Left ventricle myocardium inferior (tissue), 1 donor: ENCODE results near the gene HIPK3. TPM values are rescaled to one million over a fixed set of nuclear protein-coding genes. Genes with fewer than 3 reads are reported as not detected.

ENCODE experiments used
- DNase-seq: peaks from one replicate; pipeline ENCODE4 v3.0.0-alpha.2; 2020
- H3K27ac ChIP-seq: fragments of 200-600 bp; replicated peaks from 2 replicates; pipeline ENCODE4 v1.8.0; 2021
- H3K27me3 ChIP-seq: fragments of 200-600 bp; 2 replicates; pipeline ENCODE4 v1.8.0; 2021; ENCODE audit warnings: low read depth
- H3K36me3 ChIP-seq: fragments of 200-600 bp; 2 replicates; pipeline ENCODE4 v1.8.0; 2021
- H3K4me1 ChIP-seq: fragments of 200-600 bp; 2 replicates; pipeline ENCODE4 v1.8.0; 2021
- H3K4me3 ChIP-seq: fragments of 200-600 bp; 2 replicates; pipeline ENCODE4 v1.8.0; 2021; ENCODE audit warnings: mild to moderate bottlenecking, moderate library complexity
- H3K9me3 ChIP-seq: fragments of 200-600 bp; replicated peaks from 2 replicates; pipeline ENCODE4 v1.8.0; 2021
- CTCF ChIP-seq: fragments of 200-600 bp; IDR thresholded peaks from 2 replicates; pipeline ENCODE4 v1.8.0; 2021; ENCODE audit warnings: antibody characterized with exemption, mild to moderate bottlenecking, borderline replicate concordance
- intact Hi-C: fragments of 100-400 bp; cut with micrococcal nuclease; formaldehyde crosslinking; loops from one replicate; pipeline ENCODE4 v1.11.0; 2022
- total RNA-seq: library from RNA; stranded (reverse); fragmentation: NEBNext Ultra II Directional; extraction: Animal tissue kit (Norgen Biotek cat#: 25700); gene quantifications from one replicate; pipeline ENCODE4 v1.2.1, GENCODE V29; 2021
- donor health status: DM: no; HTN: yes; CAD: no; lungs with severe emphysema.

HIPK3 gene
- total RNA-seq, 1 donor from 2014 or later = 247 TPM

- Histone ChIP-seq H3K4me3 (no peak overlapping the region), H3K9me3 (peaks cover 16% of the 10 kb centered on the region), H3K4me1 (no peaks in the 10 kb centered on the region), H3K27ac (no peak overlapping the region), H3K27me3 (peaks cover 12% of the 10 kb centered on the region), H3K36me3 (no peaks in the 10 kb centered on the region)
- no peak for TF ChIP-seq CTCF
- intact Hi-C loops = no loop called here
- no peak for DNase-seq
These were observed 131.8 kb downstream of the HIPK3 start for GRCh38 chr11:33388793-33389525.

- DNase-seq = no peak
- H3K27me3 ChIP-seq = peaks cover 13% of the 10 kb centered on the region
- TF ChIP-seq CTCF = no peak
- no peak overlapping the region for H3K27ac ChIP-seq
- intact Hi-C loops = no loop called here
- H3K4me1 ChIP-seq = no peaks in the 10 kb centered on the region
- no peaks in the 10 kb centered on the region for H3K36me3 ChIP-seq
- H3K9me3 ChIP-seq = peaks cover 16% of the 10 kb centered on the region
- H3K4me3 ChIP-seq = no peak overlapping the region
These were observed 132.5 kb downstream of the HIPK3 start for GRCh38 chr11:33389635-33390034.

GRCh38 chr11:33390944-33391892, 134.0 kb downstream of the HIPK3 start:
- intact Hi-C loops = no loop called here
- no peak overlapping the region for H3K4me3 ChIP-seq
- TF ChIP-seq CTCF = no peak
- no peak overlapping the region for H3K27ac ChIP-seq
- H3K9me3 ChIP-seq = peaks cover 4% of the 10 kb centered on the region
- H3K36me3 ChIP-seq = no peaks in the 10 kb centered on the region
- H3K27me3 ChIP-seq = peaks cover 17% of the 10 kb centered on the region
- no peaks in the 10 kb centered on the region for H3K4me1 ChIP-seq
- DNase-seq = no peak

GRCh38 chr11:33391893-33392251, 134.7 kb downstream of the HIPK3 start:
- TF ChIP-seq CTCF = no peak
- no peaks in the 10 kb centered on the region for H3K4me1 ChIP-seq
- no peak overlapping the region for H3K4me3 ChIP-seq
- no peak overlapping the region for H3K27ac ChIP-seq
- no peak for DNase-seq
- intact Hi-C loops = no loop called here
- no peaks in the 10 kb centered on the region for H3K9me3 ChIP-seq
- no peaks in the 10 kb centered on the region for H3K36me3 ChIP-seq
- peaks cover 22% of the 10 kb centered on the region for H3K27me3 ChIP-seq

- Histone ChIP-seq H3K4me3 (no peak overlapping the region), H3K9me3 (no peaks in the 10 kb centered on the region), H3K4me1 (no peaks in the 10 kb centered on the region), H3K27me3 (peaks cover 28% of the 10 kb centered on the region), H3K27ac (no peak overlapping the region), H3K36me3 (no peaks in the 10 kb centered on the region)
- no peak for DNase-seq
- intact Hi-C loops = no loop called here
- no peak for TF ChIP-seq CTCF
These were observed 137.4 kb downstream of the HIPK3 start for GRCh38 chr11:33394431-33395109.
